GM06990 (cell line): Measurements from ENCODE around the gene BOLA2B.

Source experiments
- DNase-seq: peaks from one replicate; pipeline ENCODE4 v3.0.0-alpha.2; 2011; ENCODE audit not compliant: insufficient read length; ENCODE audit errors: extremely low read depth
- H3K27me3 ChIP-seq: replicated peaks from 2 replicates; pipeline ENCODE4 v1.6.0; 2011; ENCODE audit warnings: low read length; ENCODE audit not compliant: control insufficient read depth, insufficient read depth
- H3K36me3 ChIP-seq: 2 replicates; pipeline ENCODE4 v1.5.1; 2011; ENCODE audit warnings: low read length; ENCODE audit not compliant: control insufficient read depth, insufficient read depth
- H3K4me3 ChIP-seq: replicated peaks from 2 replicates; pipeline ENCODE4 v1.5.1; 2011; ENCODE audit warnings: low read depth, mild to moderate bottlenecking, control low read depth, low read length
- TF ChIP-seq, protein P1 (sequence below): IDR thresholded peaks from 2 replicates; pipeline ENCODE4 v1.5.1; 2011; ENCODE audit warnings: low read length, control low read depth, mild to moderate bottlenecking, inconsistent platforms; ENCODE audit not compliant: insufficient read depth, poor library complexity, severe bottlenecking

BOLA2B gene

DNA sequence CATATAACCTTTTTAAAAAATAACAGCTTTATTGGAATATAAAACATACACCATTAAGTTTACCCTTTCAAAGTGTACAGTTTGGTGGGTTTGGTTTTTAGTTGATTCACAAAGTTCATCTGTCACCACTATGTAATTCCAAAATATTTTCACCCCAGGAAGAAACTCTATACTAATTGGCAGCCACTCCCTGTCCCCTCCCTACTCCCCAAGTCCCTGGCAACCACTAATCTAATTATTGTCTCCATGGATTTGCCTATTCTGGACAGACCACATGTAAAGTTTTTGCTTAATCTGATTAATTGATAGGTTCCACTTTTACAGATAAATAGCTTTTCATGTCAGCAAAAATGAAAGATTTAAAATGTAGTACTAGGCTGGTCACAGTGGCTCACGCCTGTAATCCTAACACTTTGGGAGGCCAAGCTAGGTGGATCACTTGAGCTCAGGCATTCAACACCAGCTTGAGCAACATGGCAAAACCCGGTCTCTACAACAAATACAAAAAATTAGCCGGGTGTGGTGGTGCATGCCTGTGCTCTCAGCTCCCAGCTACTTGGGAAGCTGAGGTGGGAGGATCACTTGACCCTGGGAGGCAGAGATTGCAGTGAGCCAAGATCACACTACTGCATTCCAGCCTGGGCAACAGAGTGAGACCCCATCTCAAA, 45.5 kb downstream of the BOLA2B start:
- Histone ChIP-seq H3K36me3 (no peaks in the 10 kb centered on the region), H3K4me3 (no peak overlapping the region), H3K27me3 (no peaks in the 10 kb centered on the region)
- TF ChIP-seq, protein P1, sequence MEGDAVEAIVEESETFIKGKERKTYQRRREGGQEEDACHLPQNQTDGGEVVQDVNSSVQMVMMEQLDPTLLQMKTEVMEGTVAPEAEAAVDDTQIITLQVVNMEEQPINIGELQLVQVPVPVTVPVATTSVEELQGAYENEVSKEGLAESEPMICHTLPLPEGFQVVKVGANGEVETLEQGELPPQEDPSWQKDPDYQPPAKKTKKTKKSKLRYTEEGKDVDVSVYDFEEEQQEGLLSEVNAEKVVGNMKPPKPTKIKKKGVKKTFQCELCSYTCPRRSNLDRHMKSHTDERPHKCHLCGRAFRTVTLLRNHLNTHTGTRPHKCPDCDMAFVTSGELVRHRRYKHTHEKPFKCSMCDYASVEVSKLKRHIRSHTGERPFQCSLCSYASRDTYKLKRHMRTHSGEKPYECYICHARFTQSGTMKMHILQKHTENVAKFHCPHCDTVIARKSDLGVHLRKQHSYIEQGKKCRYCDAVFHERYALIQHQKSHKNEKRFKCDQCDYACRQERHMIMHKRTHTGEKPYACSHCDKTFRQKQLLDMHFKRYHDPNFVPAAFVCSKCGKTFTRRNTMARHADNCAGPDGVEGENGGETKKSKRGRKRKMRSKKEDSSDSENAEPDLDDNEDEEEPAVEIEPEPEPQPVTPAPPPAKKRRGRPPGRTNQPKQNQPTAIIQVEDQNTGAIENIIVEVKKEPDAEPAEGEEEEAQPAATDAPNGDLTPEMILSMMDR: no peak
- DNase-seq: no peak

DNA sequence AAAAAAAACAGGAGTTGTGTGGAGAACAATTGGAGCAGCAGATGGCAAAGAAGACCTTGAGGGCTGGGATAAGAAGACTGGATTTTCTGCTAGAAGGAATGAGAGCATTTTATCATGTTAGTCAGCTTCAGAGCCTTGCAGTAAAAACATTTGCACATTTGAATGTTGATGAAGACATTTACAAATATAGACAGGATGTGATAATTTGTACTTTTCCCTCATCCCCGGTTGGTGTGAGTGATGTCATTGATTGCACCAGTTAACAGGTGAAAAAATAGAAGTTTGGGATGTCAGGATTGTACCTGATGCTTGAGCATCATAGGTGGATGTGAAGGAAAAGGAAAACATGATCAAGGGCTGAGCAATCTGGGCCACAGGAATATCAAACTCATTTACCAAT, 47.8 kb downstream of the BOLA2B start:
- no peak for DNase-seq
- Histone ChIP-seq H3K27me3 (no peaks in the 10 kb centered on the region), H3K4me3 (no peak overlapping the region), H3K36me3 (no peaks in the 10 kb centered on the region)
- TF ChIP-seq, protein P1: no peak

DNA sequence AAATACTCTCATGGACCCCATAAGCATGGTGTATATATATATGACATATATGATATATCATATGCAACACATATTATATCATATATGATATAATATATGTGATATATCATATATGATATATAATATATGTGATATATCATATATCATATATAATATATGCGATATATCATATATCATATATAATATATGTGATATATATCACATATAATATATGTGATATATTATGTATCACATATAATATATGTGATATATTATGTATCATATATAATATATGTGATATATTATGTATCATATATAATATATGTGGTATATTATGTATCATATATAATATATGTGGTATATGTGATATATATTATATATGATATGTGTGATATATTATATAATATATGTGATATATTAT, 48.5 kb downstream of the BOLA2B start:
- DNase-seq: no peak
- H3K36me3 ChIP-seq: no peaks in the 10 kb centered on the region
- TF ChIP-seq, protein P1: no peak
- no peak overlapping the region for H3K4me3 ChIP-seq
- H3K27me3 ChIP-seq: no peaks in the 10 kb centered on the region

DNA sequence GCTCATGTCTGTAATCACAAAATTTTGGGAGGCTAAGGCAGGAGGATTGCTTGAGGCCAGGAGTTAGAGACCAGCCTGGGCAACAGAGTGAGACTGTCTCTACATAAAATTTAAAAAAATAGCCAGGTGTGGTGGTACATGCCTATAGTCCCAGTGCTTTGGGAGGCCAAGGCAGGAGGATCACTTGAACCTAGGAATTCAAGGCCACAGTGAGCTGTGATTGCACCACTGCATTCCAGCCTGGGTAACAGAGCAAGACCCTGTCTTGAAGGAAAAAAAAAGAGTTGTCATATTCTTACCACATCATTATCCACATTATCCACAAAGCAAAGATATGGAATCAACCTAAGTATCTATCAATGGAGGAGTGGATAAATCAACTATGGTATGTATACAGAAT, 49.4 kb downstream of the BOLA2B start:
- H3K36me3 ChIP-seq: no peaks in the 10 kb centered on the region
- TF ChIP-seq, protein P1: no peak
- DNase-seq: no peak

DNA sequence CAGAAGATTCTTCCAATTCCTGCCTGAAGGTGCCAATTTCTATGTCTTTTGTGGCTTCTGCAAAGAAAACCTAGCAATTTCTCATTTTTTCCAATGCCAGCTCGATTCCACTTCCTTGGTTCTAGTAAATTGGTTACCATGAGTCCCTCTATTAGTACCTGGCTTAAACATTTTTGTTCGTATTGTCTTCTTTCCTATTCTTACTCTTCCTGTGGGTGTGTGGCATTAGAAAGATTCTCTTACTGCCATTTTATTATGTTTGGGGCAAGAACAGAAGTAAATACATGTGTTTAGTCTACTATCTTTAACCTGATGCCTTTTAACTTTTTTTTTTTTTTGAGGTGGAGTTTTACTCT, 50.1 kb downstream of the BOLA2B start:
- no peak for DNase-seq
- TF ChIP-seq, protein P1: no peak
- no peak overlapping the region for H3K4me3 ChIP-seq
- H3K36me3 ChIP-seq: no peaks in the 10 kb centered on the region
- no peaks in the 10 kb centered on the region for H3K27me3 ChIP-seq

More for the DNA sequence above, 49.4 kb downstream of the BOLA2B start:
- Histone ChIP-seq H3K4me3 (no peak overlapping the region), H3K27me3 (no peaks in the 10 kb centered on the region)
